GM18498 (cell line): ENCODE measurements around the gene LRRN2.
"Not testable (repeated sequence)": the region's sequence is repeated elsewhere in the genome, so short reads cannot be mapped to it uniquely, and the experiment has no call there.

Experiments
- ATAC-seq: cut with Tn5 transposase; IDR thresholded peaks from one replicate; pipeline ENCODE4 v1.9.1; 2021; ENCODE audit warnings: mild to moderate bottlenecking, moderate library complexity; ENCODE audit not compliant: unreplicated experiment

LRRN2 gene

GRCh38 chr1:204685236-204686006 is at the start of gene LRRN2:
Gene LRRN2 (minus strand): TSS chr1:204685738. CDS start chr1:204619992, 65,746 bp downstream.
- ATAC-seq, result no peak

GRCh38 chr1:204735042-204735441 is 49.5 kb upstream of the LRRN2 start:
- no peak for ATAC-seq

- ATAC-seq, result no peak
These were observed 48.5 kb upstream of the LRRN2 start for GRCh38 chr1:204733869-204734596.

GRCh38 chr1:204733289-204733688 is 47.8 kb upstream of the LRRN2 start:
- no peak for ATAC-seq

- no peak for ATAC-seq
These were observed 46.5 kb upstream of the LRRN2 start for GRCh38 chr1:204731985-204732575.

- no peak for ATAC-seq
These were observed 46.0 kb upstream of the LRRN2 start for GRCh38 chr1:204731509-204731908.

- ATAC-seq, result no peak
These were observed 45.4 kb upstream of the LRRN2 start for GRCh38 chr1:204730826-204731459.

- no peak for ATAC-seq
These were observed 44.0 kb upstream of the LRRN2 start for GRCh38 chr1:204729516-204729915.

- no peak for ATAC-seq
These were observed 42.9 kb upstream of the LRRN2 start for GRCh38 chr1:204728456-204728855.

GRCh38 chr1:204728045-204728444 is 42.5 kb upstream of the LRRN2 start:
- no peak for ATAC-seq

GRCh38 chr1:204727438-204727837 is 41.9 kb upstream of the LRRN2 start:
- ATAC-seq, result not testable (repeated sequence)

- no peak for ATAC-seq
These were observed 40.9 kb upstream of the LRRN2 start for GRCh38 chr1:204726478-204726877.

- no peak for ATAC-seq
These were observed 40.4 kb upstream of the LRRN2 start for GRCh38 chr1:204725821-204726448.

GRCh38 chr1:204723131-204723787 is 37.7 kb upstream of the LRRN2 start:
- no peak for ATAC-seq

- ATAC-seq, result no peak
These were observed 36.0 kb upstream of the LRRN2 start for GRCh38 chr1:204721373-204722055.

- ATAC-seq, result no peak
These were observed 31.1 kb upstream of the LRRN2 start for GRCh38 chr1:204716660-204717059.

- peak; percentile 53 for ATAC-seq
These were observed 29.4 kb upstream of the LRRN2 start for GRCh38 chr1:204714861-204715511.

GRCh38 chr1:204714194-204714860 is 28.8 kb upstream of the LRRN2 start:
- ATAC-seq, result no peak

- no peak for ATAC-seq
These were observed 28.0 kb upstream of the LRRN2 start for GRCh38 chr1:204713541-204713940.
